ENCODE data around the gene MAEA. TPM values are rescaled to one million over a fixed set of nuclear protein-coding genes. Genes with fewer than 3 reads are reported as not detected.

The MAEA gene
- total and polyA plus RNA-seq, 2 experiments from 2014 or later: 49.8 to 99.0 TPM

- Histone ChIP-seq H3K4me1 (ENCODE audit: insufficient read depth) (no peaks in the 10 kb centered on the region), H3K4me2 (no peak overlapping the region), H3F3A (replicated peaks; ENCODE audit: low read depth) (no peaks in the 10 kb centered on the region), H3K27me3 (ENCODE audit: insufficient read depth) (no peaks in the 10 kb centered on the region), H4K20me1 (replicated peaks; ENCODE audit: insufficient read depth) (no peaks in the 10 kb centered on the region), H3K36me3 (ENCODE audit: insufficient read depth) (no peaks in the 10 kb centered on the region), H2AFZ (no peak overlapping the region), H3K9me2 (ENCODE audit: insufficient read depth) (no peaks in the 10 kb centered on the region), H3K27ac (ENCODE audit: low read depth) (no peak overlapping the region), H3K79me2 (replicated peaks; ENCODE audit: insufficient read depth) (no peaks in the 10 kb centered on the region), H3K4me3 (no peak overlapping the region)
- Mint-ChIP-seq H3K27ac (no peak overlapping the region), H3K27me3 (ENCODE audit: insufficient read depth, low read depth, poor library complexity) (no peaks in the 10 kb centered on the region), H3K4me1 (no peaks in the 10 kb centered on the region), H3K9me3 (peaks cover 6% of the 10 kb centered on the region; the same call in 1 of the 3 replicates), H3K4me3 (no peak overlapping the region), H3K36me3 (ENCODE audit: low read depth) (peaks cover 8% of the 10 kb centered on the region; the same call in 1 of the 3 replicates)
- DNase-seq (ENCODE audit: low spot score) (no peak), ATAC-seq (no peak)
- no peak for TF ChIP-seq EZH2phosphoT487 (IDR thresholded peaks at IDR 0.05; ENCODE audit: unreplicated experiment)
- no peak for TF ChIP-seq JUNB (IDR thresholded peaks at IDR 0.05; ENCODE audit: unreplicated experiment)
- TF ChIP-seq EZH2 (IDR thresholded peaks at IDR 0.05; ENCODE audit: low read depth, unreplicated experiment): no peak
- no peak for TF ChIP-seq ETS1 (IDR thresholded peaks at IDR 0.05)
- TF ChIP-seq CREB1 (CRISPR knock-in tag; IDR thresholded peaks at IDR 0.05; ENCODE audit: low read depth): no peak
- no peak for TF ChIP-seq ZNF114 (CRISPR knock-in tag; IDR thresholded peaks at IDR 0.05)
- TF ChIP-seq CTCF (conservative IDR thresholded peaks at IDR 0.05; ENCODE audit: low read depth in 2 of 2): no peak
- TF ChIP-seq, protein P1, sequence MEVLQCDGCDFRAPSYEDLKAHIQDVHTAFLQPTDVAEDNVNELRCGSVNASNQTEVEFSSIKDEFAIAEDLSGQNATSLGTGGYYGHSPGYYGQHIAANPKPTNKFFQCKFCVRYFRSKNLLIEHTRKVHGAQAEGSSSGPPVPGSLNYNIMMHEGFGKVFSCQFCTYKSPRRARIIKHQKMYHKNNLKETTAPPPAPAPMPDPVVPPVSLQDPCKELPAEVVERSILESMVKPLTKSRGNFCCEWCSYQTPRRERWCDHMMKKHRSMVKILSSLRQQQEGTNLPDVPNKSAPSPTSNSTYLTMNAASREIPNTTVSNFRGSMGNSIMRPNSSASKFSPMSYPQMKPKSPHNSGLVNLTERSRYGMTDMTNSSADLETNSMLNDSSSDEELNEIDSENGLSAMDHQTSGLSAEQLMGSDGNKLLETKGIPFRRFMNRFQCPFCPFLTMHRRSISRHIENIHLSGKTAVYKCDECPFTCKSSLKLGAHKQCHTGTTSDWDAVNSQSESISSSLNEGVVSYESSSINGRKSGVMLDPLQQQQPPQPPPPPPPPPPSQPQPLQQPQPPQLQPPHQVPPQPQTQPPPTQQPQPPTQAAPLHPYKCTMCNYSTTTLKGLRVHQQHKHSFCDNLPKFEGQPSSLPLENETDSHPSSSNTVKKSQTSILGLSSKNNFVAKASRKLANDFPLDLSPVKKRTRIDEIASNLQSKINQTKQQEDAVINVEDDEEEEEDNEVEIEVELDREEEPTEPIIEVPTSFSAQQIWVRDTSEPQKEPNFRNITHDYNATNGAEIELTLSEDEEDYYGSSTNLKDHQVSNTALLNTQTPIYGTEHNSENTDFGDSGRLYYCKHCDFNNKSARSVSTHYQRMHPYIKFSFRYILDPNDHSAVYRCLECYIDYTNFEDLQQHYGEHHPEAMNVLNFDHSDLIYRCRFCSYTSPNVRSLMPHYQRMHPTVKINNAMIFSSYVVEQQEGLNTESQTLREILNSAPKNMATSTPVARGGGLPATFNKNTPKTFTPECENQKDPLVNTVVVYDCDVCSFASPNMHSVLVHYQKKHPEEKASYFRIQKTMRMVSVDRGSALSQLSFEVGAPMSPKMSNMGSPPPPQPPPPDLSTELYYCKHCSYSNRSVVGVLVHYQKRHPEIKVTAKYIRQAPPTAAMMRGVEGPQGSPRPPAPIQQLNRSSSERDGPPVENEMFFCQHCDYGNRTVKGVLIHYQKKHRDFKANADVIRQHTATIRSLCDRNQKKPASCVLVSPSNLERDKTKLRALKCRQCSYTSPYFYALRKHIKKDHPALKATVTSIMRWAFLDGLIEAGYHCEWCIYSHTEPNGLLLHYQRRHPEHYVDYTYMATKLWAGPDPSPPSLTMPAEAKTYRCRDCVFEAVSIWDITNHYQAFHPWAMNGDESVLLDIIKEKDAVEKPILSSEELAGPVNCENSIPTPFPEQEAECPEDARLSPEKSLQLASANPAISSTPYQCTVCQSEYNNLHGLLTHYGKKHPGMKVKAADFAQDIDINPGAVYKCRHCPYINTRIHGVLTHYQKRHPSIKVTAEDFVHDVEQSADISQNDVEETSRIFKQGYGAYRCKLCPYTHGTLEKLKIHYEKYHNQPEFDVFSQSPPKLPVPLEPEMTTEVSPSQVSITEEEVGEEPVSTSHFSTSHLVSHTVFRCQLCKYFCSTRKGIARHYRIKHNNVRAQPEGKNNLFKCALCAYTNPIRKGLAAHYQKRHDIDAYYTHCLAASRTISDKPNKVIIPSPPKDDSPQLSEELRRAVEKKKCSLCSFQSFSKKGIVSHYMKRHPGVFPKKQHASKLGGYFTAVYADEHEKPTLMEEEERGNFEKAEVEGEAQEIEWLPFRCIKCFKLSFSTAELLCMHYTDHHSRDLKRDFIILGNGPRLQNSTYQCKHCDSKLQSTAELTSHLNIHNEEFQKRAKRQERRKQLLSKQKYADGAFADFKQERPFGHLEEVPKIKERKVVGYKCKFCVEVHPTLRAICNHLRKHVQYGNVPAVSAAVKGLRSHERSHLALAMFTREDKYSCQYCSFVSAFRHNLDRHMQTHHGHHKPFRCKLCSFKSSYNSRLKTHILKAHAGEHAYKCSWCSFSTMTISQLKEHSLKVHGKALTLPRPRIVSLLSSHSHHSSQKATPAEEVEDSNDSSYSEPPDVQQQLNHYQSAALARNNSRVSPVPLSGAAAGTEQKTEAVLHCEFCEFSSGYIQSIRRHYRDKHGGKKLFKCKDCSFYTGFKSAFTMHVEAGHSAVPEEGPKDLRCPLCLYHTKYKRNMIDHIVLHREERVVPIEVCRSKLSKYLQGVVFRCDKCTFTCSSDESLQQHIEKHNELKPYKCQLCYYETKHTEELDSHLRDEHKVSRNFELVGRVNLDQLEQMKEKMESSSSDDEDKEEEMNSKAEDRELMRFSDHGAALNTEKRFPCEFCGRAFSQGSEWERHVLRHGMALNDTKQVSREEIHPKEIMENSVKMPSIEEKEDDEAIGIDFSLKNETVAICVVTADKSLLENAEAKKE (CRISPR knock-in tag; IDR thresholded peaks at IDR 0.05): no peak
- TF ChIP-seq NANOG (IDR thresholded peaks at IDR 0.05; ENCODE audit: borderline replicate concordance): no peak
- TF ChIP-seq, protein P2, sequence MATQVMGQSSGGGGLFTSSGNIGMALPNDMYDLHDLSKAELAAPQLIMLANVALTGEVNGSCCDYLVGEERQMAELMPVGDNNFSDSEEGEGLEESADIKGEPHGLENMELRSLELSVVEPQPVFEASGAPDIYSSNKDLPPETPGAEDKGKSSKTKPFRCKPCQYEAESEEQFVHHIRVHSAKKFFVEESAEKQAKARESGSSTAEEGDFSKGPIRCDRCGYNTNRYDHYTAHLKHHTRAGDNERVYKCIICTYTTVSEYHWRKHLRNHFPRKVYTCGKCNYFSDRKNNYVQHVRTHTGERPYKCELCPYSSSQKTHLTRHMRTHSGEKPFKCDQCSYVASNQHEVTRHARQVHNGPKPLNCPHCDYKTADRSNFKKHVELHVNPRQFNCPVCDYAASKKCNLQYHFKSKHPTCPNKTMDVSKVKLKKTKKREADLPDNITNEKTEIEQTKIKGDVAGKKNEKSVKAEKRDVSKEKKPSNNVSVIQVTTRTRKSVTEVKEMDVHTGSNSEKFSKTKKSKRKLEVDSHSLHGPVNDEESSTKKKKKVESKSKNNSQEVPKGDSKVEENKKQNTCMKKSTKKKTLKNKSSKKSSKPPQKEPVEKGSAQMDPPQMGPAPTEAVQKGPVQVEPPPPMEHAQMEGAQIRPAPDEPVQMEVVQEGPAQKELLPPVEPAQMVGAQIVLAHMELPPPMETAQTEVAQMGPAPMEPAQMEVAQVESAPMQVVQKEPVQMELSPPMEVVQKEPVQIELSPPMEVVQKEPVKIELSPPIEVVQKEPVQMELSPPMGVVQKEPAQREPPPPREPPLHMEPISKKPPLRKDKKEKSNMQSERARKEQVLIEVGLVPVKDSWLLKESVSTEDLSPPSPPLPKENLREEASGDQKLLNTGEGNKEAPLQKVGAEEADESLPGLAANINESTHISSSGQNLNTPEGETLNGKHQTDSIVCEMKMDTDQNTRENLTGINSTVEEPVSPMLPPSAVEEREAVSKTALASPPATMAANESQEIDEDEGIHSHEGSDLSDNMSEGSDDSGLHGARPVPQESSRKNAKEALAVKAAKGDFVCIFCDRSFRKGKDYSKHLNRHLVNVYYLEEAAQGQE (IDR thresholded peaks at IDR 0.05; ENCODE audit: unreplicated experiment): no peak
- no peak for TF ChIP-seq ZNF331 (CRISPR knock-in tag; IDR thresholded peaks at IDR 0.05; ENCODE audit: low read depth)
- no peak for TF ChIP-seq POLR2AphosphoS5 (IDR thresholded peaks at IDR 0.05; ENCODE audit: low read depth)
- no peak for TF ChIP-seq STAT1 (IDR thresholded peaks at IDR 0.05; ENCODE audit: unreplicated experiment)
Measured at GRCh38 chr4:1385373-1386340, 96.0 kb downstream of the MAEA start.
